Measurements from ENCODE around the gene TXNDC12.

DNA sequence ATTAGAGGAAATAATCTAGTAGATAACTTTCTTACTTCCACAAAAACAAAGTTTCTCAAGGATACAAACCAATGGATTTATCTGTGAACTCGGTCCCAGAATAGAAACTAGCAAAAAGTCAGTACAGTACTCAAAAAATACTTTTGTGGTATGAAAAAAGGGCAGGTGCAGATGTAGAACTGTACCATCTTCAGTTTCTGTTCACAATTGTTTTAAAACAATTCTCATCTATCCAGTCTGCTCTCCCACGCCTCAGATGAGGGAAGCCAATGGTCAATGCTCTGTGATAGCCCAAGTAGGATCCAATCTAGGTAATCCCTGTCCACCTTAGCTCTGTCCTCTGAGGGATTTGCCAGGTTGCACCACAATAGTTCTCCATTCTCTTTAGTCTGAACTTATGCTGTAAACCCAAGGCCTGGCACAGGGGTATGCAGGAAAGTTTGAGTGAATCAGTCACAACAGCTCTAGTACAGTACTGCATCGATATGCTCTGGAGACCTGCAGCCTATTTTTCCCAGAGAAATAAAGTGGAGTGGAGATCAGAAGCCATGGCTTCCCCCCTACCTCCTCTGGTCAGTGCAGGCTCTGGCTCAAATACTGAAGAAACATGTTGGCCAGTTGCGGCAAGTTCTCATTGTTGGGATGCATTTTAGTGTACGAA is 22.7 kb downstream of the TXNDC12 start:
- TF ChIP-seq POLR2A (IDR thresholded peaks at IDR 0.05; ENCODE audit: low read length) (no peak), TP53 (CRISPR knock-in tag; IDR thresholded peaks at IDR 0.05) (no peak), JUN (IDR thresholded peaks at IDR 0.05) (no peak), MYC (IDR thresholded peaks at IDR 0.05; ENCODE audit: borderline replicate concordance, low read length) (no peak), EP300 (IDR thresholded peaks at IDR 0.05) (no peak), MAFK (IDR thresholded peaks at IDR 0.05; ENCODE audit: partially characterized antibody) (no peak), CEBPB (IDR thresholded peaks at IDR 0.05) (no peak), SMC3 (IDR thresholded peaks at IDR 0.05) (no peak)
- TF ChIP-seq, protein P1, sequence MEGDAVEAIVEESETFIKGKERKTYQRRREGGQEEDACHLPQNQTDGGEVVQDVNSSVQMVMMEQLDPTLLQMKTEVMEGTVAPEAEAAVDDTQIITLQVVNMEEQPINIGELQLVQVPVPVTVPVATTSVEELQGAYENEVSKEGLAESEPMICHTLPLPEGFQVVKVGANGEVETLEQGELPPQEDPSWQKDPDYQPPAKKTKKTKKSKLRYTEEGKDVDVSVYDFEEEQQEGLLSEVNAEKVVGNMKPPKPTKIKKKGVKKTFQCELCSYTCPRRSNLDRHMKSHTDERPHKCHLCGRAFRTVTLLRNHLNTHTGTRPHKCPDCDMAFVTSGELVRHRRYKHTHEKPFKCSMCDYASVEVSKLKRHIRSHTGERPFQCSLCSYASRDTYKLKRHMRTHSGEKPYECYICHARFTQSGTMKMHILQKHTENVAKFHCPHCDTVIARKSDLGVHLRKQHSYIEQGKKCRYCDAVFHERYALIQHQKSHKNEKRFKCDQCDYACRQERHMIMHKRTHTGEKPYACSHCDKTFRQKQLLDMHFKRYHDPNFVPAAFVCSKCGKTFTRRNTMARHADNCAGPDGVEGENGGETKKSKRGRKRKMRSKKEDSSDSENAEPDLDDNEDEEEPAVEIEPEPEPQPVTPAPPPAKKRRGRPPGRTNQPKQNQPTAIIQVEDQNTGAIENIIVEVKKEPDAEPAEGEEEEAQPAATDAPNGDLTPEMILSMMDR (IDR thresholded peaks at IDR 0.05): no peak
- TF ChIP-seq, protein P2, sequence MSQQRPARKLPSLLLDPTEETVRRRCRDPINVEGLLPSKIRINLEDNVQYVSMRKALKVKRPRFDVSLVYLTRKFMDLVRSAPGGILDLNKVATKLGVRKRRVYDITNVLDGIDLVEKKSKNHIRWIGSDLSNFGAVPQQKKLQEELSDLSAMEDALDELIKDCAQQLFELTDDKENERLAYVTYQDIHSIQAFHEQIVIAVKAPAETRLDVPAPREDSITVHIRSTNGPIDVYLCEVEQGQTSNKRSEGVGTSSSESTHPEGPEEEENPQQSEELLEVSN (IDR thresholded peaks at IDR 0.05; ENCODE audit: borderline replicate concordance, low read depth): no peak
- TF ChIP-seq, protein P3, sequence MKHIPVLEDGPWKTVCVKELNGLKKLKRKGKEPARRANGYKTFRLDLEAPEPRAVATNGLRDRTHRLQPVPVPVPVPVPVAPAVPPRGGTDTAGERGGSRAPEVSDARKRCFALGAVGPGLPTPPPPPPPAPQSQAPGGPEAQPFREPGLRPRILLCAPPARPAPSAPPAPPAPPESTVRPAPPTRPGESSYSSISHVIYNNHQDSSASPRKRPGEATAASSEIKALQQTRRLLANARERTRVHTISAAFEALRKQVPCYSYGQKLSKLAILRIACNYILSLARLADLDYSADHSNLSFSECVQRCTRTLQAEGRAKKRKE (CRISPR knock-in tag; IDR thresholded peaks at IDR 0.05; ENCODE audit: low read depth): no peak
